GM12874 (cell line): Measurements from ENCODE around the gene DAD1.

ENCODE experiments used
- TF ChIP-seq, protein P1 (sequence below): IDR thresholded peaks from 2 replicates; pipeline ENCODE4 v1.5.1; 2011; ENCODE audit warnings: low read depth, mild to moderate bottlenecking, control low read depth, low read length, moderate library complexity; ENCODE audit not compliant: insufficient read depth

Gene DAD1

DNA sequence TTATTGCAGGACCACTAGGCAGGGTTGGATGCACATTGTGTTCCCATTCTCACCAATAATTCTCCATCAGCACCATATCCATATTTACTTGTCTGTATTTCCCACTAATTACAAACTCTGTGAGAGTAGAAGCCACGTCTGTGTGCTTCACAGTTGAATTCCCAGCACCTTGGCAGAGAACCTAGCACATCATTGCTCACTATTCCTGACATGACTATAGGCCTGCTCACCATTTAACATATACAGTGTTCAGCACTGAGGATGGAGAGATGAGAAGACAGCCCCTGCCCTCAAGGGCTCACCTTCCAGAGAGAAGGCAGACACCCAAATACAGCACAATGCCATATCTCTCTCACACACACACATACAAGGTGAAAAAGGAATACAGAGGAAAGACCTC is 5.0 kb downstream of the DAD1 start:
- TF ChIP-seq, protein P1, sequence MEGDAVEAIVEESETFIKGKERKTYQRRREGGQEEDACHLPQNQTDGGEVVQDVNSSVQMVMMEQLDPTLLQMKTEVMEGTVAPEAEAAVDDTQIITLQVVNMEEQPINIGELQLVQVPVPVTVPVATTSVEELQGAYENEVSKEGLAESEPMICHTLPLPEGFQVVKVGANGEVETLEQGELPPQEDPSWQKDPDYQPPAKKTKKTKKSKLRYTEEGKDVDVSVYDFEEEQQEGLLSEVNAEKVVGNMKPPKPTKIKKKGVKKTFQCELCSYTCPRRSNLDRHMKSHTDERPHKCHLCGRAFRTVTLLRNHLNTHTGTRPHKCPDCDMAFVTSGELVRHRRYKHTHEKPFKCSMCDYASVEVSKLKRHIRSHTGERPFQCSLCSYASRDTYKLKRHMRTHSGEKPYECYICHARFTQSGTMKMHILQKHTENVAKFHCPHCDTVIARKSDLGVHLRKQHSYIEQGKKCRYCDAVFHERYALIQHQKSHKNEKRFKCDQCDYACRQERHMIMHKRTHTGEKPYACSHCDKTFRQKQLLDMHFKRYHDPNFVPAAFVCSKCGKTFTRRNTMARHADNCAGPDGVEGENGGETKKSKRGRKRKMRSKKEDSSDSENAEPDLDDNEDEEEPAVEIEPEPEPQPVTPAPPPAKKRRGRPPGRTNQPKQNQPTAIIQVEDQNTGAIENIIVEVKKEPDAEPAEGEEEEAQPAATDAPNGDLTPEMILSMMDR, result no peak

DNA sequence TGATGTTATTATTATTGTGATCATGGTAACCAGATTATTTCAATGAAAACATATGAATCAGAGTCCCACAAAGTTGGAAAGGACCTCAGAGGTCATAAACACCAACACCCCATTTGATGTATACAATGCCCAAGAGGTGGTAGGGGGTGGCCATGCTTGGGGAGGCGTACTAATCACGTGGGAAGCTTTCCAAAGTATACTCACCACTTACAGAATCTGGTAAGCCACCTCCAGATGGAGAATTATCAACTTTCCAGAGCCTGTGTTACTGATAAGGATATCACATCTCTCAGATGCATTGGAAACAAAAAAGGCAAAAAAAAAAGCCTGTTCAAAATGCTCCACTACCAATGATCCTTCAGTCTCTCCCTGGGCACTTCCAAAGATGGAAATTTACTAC is 8.4 kb downstream of the DAD1 start:
- TF ChIP-seq, protein P1, result no peak

DNA sequence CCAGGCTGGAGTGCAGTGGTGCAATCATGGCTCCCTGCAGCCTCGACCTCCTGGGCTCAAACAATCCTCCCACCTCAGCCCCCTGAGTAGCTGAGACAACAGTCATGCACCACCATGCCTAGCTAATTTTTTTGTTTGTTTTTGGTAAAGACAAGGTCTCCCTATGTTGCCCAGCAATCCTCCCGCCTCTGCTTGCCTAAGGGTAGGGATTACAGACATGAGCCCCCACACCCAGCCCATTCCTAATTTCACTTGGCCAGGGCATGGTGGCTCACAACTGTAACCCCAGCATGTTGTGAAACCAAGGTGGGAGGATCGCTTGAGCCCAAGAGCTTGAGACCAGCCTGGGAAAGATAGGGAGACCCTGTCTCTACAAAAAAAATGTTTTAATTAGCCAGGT is 9.1 kb downstream of the DAD1 start:
- TF ChIP-seq, protein P1, result no peak

DNA sequence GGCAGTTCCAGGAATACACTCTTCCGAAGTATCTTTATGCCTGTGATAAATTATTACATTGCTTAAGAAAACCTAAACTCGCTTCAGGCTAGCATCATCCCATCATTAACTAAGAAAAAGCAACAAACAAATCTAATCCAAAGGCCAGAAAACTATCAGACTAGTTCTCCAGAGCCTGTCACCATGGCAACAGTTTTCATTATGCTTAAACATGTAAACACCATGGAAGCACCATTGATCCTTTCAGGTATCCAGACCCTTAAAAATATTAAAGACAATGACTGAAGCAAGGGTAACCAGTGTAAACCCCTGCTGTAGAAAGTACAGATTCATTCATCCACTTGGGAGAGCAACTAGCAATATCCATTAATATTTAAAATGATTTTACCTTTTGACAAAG is 9.8 kb downstream of the DAD1 start:
- TF ChIP-seq, protein P1, result no peak

DNA sequence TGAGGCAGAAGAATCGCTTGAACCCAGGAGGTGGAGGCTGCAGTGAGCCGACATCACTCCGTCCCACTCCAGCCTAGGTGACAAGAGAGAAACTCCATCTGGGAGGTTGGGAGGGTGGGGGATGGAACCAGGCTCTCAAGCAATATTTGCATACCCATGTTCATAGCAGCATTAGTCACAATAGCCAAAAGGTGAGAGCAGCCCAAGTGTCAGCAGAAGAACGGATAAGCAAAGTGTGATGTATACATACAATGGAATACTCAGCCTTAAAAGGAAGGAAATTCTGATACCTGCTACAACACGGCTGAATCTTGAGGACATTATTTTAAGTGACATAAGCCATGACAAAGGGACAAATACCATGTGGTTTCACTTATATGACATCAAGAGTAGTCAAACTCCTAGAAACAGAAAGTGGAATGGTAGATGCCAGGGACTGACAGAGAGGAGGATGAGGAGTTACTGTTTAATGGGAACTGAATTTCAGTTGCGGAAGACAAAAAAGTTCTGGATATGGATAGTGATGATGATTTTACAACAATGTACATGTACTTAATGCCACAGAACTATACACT is 11.6 kb downstream of the DAD1 start:
- TF ChIP-seq, protein P1, result no peak

DNA sequence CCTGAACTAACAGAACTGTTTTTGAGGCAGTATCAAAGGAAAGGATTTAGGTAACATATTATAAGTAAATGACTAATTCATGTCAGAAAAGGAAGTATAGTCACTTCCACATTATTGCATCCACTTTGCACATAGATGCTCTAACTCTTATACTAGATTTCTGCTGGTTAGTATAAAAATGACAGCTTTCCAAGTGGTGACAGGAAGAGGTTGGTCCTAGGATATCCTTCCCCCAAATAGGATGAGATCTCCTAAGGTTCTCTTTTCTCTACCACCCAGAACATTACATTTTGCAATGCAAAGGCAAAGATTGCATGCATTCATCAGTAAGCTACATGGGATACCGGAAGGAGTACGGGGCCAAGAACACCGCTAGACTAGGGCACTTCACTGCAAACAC is 15.2 kb downstream of the DAD1 start:
- TF ChIP-seq, protein P1, result no peak

DNA sequence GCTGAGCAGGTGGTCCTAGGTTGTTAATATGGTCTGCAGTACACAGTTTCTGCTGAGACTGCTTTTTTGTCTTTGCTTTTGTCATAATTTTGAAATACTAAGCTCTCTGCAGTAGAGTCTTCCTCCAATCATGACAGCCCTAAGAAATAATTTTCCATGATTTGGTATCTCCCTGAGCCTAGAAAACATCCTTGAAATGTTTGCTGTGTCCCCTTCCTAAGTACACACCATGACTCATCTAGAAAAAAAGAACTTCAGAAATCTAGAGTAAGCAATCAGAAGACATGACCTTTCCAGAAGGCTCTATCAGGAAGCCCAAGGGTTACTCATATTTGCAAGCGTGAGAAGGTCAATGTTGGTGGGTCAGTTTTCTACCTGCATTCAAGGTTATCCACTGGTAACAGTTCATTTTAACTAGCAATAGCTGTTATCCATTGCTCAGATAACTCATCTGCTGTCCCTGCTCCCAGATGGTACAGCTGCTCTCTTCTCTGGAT is 16.4 kb downstream of the DAD1 start:
- TF ChIP-seq, protein P1, result no peak
